Glutamatergic neuron (in vitro differentiated cells): ENCODE results near the gene PALS1. TPM values are rescaled to one million over a fixed set of nuclear protein-coding genes. Genes with fewer than 3 reads are reported as not detected.

ENCODE experiments used
- DNase-seq: peaks from one replicate; pipeline ENCODE4 v3.0.0; 2022
- H3K27ac Mint-ChIP-seq: one replicate; pipeline ENCODE4 v1.8.0; 2020; ENCODE audit warnings: mild to moderate bottlenecking, mixed read lengths, inconsistent platforms; ENCODE audit not compliant: unreplicated experiment
- H3K27me3 Mint-ChIP-seq: one replicate; pipeline ENCODE4 v1.8.0; 2020; ENCODE audit warnings: mild to moderate bottlenecking, moderate library complexity, mixed read lengths, inconsistent platforms; ENCODE audit not compliant: unreplicated experiment
- H3K36me3 Mint-ChIP-seq: one replicate; pipeline ENCODE4 v1.8.0; 2020; ENCODE audit warnings: mild to moderate bottlenecking, mixed read lengths, inconsistent platforms; ENCODE audit not compliant: unreplicated experiment
- H3K4me1 Mint-ChIP-seq: one replicate; pipeline ENCODE4 v1.8.0; 2020; ENCODE audit warnings: mild to moderate bottlenecking, low read depth, mixed read lengths, inconsistent platforms; ENCODE audit not compliant: unreplicated experiment
- H3K4me3 Mint-ChIP-seq: one replicate; pipeline ENCODE4 v1.8.0; 2020; ENCODE audit warnings: mild to moderate bottlenecking, mixed read lengths, inconsistent platforms; ENCODE audit not compliant: unreplicated experiment
- H3K9me3 Mint-ChIP-seq: one replicate; pipeline ENCODE4 v1.8.0; 2020; ENCODE audit warnings: mild to moderate bottlenecking, moderate library complexity, mixed read lengths, inconsistent platforms; ENCODE audit not compliant: unreplicated experiment
- CTCF ChIP-seq: fragments of 200-600 bp; sonication (generic); IDR thresholded peaks from one replicate; pipeline ENCODE4 v1.5.0; 2021; ENCODE audit not compliant: partially characterized antibody, unreplicated experiment
- total RNA-seq: library from RNA; stranded (reverse); fragmentation: NEBNext Ultra II Directional; extraction: Animal tissue kit (Norgen Biotek cat#: 25700); gene quantifications from one replicate; pipeline ENCODE4 v1.2.1, GENCODE V29; 2021; ENCODE audit not compliant: unreplicated experiment

The PALS1 gene
- total RNA-seq, 1 donor from 2014 or later, result 4.5 TPM

GRCh38 chr14:67267576-67268328 lies 26.5 kb downstream of the PALS1 start:
- Mint-ChIP-seq H3K4me1 (peaks cover 6% of the 10 kb centered on the region), H3K27ac (no peak overlapping the region), H3K9me3 (no peaks in the 10 kb centered on the region), H3K36me3 (no peaks in the 10 kb centered on the region), H3K4me3 (no peak overlapping the region), H3K27me3 (peaks cover 2% of the 10 kb centered on the region)
- DNase-seq, result no peak
- TF ChIP-seq CTCF, result no peak

DNA sequence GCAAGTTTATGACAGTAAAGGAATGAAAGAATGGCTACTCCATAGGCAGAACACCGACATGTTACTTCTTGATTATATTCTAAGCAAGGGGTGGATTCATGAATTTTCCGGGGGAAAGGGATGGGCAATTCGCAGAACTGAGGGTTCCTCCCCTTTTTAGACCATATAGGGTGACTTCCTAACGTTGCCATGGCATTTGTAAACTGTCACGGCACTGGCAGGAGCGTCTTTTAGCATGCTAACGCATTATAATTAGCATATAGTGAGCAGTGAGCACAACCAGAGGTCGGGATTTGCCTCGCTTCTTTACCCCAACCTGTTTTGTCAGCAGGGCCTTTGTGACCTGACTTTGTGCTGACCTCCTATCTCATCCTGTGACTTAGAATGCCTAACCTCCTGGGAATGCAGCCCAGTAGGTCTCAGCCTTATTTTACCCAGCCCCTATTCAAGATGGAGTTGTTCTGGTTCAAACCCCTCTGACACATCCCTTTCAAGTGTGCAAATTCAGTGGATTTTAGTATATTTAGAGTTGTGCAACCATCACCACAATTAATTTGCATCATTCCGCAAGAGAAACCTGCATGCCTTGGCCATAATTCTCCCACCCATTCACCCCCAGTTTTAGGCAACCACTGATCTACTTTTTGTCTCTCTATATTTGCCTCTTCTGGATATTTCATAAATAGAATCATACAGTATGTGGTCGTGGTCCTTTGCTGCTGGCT lies 27.4 kb downstream of the PALS1 start:
- H3K4me1 Mint-ChIP-seq, result peaks cover 6% of the 10 kb centered on the region
- H3K36me3 Mint-ChIP-seq, result no peaks in the 10 kb centered on the region
- no peak overlapping the region for H3K27ac Mint-ChIP-seq
- no peak overlapping the region for H3K4me3 Mint-ChIP-seq
- no peaks in the 10 kb centered on the region for H3K9me3 Mint-ChIP-seq
- DNase-seq, result no peak
- no peak for TF ChIP-seq CTCF
- peaks cover 2% of the 10 kb centered on the region for H3K27me3 Mint-ChIP-seq

DNA sequence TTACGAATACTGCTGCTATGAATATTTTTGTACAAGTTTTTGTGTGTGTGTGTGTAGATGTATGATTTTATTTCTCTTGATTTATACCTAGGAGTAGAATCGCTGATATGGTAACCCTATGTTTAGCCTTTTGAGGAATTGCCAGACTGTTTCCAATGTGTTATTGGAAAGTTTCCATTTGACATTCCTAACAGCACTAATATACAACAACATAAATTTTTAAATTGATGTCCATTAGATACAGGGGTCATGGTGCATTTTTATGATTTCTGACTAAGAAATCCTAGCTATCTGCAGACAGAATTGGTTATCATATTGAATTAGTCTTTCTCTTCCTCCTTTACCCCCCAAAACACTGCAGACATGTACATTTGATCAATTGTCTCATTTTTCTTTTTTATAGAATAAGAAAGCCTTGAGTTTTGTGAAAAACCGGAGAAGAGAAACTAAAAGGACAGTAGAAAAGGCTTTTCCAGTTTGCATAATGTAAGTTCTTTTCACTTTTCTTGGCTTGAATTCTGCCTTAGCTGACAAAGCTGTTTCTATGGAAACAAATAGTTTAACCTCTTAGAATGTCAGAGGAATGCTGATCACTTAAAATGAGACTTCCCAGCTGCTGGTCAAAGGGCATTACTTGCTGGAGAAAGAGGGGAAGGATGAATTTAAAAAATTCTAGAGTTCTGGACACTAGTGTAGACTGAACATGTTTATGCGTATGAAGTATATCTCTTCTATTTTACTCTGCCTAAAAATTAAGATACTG lies 28.2 kb downstream of the PALS1 start:
- peaks cover 6% of the 10 kb centered on the region for H3K4me1 Mint-ChIP-seq

DNA sequence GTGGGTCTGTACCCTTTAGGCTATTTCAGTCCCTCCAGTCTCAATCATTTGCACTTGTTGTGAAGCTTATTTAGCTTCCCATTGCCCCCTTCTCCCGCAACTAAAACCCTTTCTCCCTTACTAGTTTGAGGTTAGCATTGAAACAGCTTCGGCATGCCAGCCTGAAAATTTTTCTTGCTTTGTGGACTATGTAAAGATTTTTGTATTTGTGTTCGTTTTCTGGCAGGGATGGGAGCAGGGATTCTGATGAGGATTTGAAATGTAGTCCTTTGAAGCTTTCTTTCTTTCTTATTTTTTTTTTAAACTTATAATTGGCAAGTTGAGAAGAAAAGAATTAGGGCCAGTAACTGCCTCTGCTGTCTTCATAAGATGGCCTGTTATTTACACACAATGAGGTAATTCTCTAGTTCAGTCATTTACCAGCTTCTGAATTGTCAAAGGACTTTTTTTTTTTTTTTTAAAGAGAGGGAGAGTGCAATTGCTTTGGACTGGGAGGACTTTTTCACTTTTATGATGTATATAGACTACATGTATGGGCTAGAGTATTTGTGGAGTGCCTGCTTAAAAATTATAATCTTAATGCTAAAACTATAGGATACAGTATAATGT lies 29.0 kb downstream of the PALS1 start:
- no peak overlapping the region for H3K4me3 Mint-ChIP-seq
- H3K27ac Mint-ChIP-seq, result no peak overlapping the region
- no peaks in the 10 kb centered on the region for H3K36me3 Mint-ChIP-seq
- no peaks in the 10 kb centered on the region for H3K9me3 Mint-ChIP-seq
- DNase-seq, result no peak
- H3K27me3 Mint-ChIP-seq, result peaks cover 2% of the 10 kb centered on the region
- H3K4me1 Mint-ChIP-seq, result peaks cover 6% of the 10 kb centered on the region
- no peak for TF ChIP-seq CTCF

More for the DNA sequence above, 28.2 kb downstream of the PALS1 start:
- H3K27ac Mint-ChIP-seq, result no peak overlapping the region
- H3K9me3 Mint-ChIP-seq, result no peaks in the 10 kb centered on the region
- no peak overlapping the region for H3K4me3 Mint-ChIP-seq
- DNase-seq, result no peak
- no peaks in the 10 kb centered on the region for H3K36me3 Mint-ChIP-seq
- peaks cover 2% of the 10 kb centered on the region for H3K27me3 Mint-ChIP-seq
- no peak for TF ChIP-seq CTCF
